OCI-LY7 (cell line): Measurements from ENCODE around the gene MYO1B. TPM values are rescaled to one million over a fixed set of nuclear protein-coding genes. Genes with fewer than 3 reads are reported as not detected.

Experiments
- BruUV-seq: library from RNA; stranded (reverse); fragments of 400-500 nt; replicated peaks from 2 replicates; lab custom pipeline; 2021; lab: Mats Ljungman, UMichigan
- CTCF ChIA-PET: fragments of 300-600 bp; sonication (Branson Sonifier 250); formaldehyde crosslinking; loops from one replicate; lab custom pipeline; 2022; ENCODE audit warnings: antibody characterized with exemption; ENCODE audit not compliant: unreplicated experiment; lab: Charles Lee
- POLR2A ChIA-PET: fragments of 300-600 bp; sonication (Branson Sonifier 250); formaldehyde crosslinking; loops from one replicate; lab custom pipeline; 2022; ENCODE audit warnings: antibody characterized with exemption; lab: Charles Lee
- DNase-seq: peaks from one replicate; pipeline ENCODE4 v3.0.0-alpha.2; 2015; ENCODE audit warnings: low spot score
- H2AFZ ChIP-seq: fragments of 200-600 bp; sonication (generic), shearing (Covaris generic); 2 replicates; pipeline ENCODE4 v1.6.1; 2014; ENCODE audit warnings: mild to moderate bottlenecking, antibody characterized with exemption, low read length, moderate library complexity
- H3K27ac ChIP-seq: fragments of 200-600 bp; sonication (generic); 2 replicates; pipeline ENCODE4 v1.5.1; 2014; ENCODE audit warnings: mixed run types, low read depth, mild to moderate bottlenecking, moderate library complexity, low read length, inconsistent platforms; ENCODE audit not compliant: poor library complexity, severe bottlenecking
- H3K36me3 ChIP-seq: fragments of 200-600 bp; sonication (generic); 2 replicates; pipeline ENCODE4 v1.6.1; 2014; ENCODE audit warnings: mild to moderate bottlenecking, antibody characterized with exemption, low read length, moderate library complexity, mixed read lengths; ENCODE audit not compliant: insufficient read depth
- H3K4me1 ChIP-seq: fragments of 200-600 bp; sonication (generic); 2 replicates; pipeline ENCODE4 v1.5.1; 2014; ENCODE audit warnings: mild to moderate bottlenecking, low read length; ENCODE audit not compliant: insufficient read depth, poor library complexity, severe bottlenecking
- H3K4me2 ChIP-seq: fragments of 200-600 bp; sonication (generic); 2 replicates; pipeline ENCODE4 v1.6.1; 2014; ENCODE audit warnings: mild to moderate bottlenecking, low read length
- H3K4me3 ChIP-seq: fragments of 200-600 bp; sonication (generic); 2 replicates; pipeline ENCODE4 v1.5.1; 2014; ENCODE audit warnings: mild to moderate bottlenecking, low read depth, low read length; ENCODE audit not compliant: poor library complexity, severe bottlenecking
- H3K79me2 ChIP-seq: fragments of 200-600 bp; sonication (generic); 2 replicates; pipeline ENCODE4 v1.6.1; 2016; ENCODE audit warnings: low read depth, mild to moderate bottlenecking, low read length, moderate library complexity, mixed read lengths; ENCODE audit not compliant: insufficient read depth
- H3K9me2 ChIP-seq: fragments of 200-600 bp; sonication (generic); 2 replicates; pipeline ENCODE4 v1.6.1; 2016; ENCODE audit warnings: mild to moderate bottlenecking, low read length, mixed read lengths; ENCODE audit not compliant: insufficient read depth
- H3K9me3 ChIP-seq: fragments of 200-600 bp; sonication (generic); 2 replicates; pipeline ENCODE4 v1.6.1; 2014; ENCODE audit warnings: mild to moderate bottlenecking, mixed run types, low read length, mixed read lengths
- H4K20me1 ChIP-seq: fragments of 200-600 bp; sonication (generic); 2 replicates; pipeline ENCODE4 v1.6.1; 2014; ENCODE audit warnings: mild to moderate bottlenecking, antibody characterized with exemption, low read length, moderate library complexity, mixed read lengths; ENCODE audit not compliant: insufficient read depth
- CTCF ChIP-seq: fragments of 200-600 bp; sonication (generic); conservative IDR thresholded peaks from 2 replicates; pipeline ENCODE4 v1.5.1; 2014; ENCODE audit warnings: mild to moderate bottlenecking, antibody characterized with exemption, low read length, moderate library complexity, mixed read lengths
- EZH2phosphoT487 ChIP-seq: fragments of 200-600 bp; sonication (generic); IDR thresholded peaks from 2 replicates; pipeline ENCODE4 v1.6.1; 2018; ENCODE audit warnings: low read depth, borderline replicate concordance, mild to moderate bottlenecking, mixed run types, antibody characterized with exemption, low read length, moderate library complexity, mixed read lengths
- intact Hi-C: fragments of 100-400 bp; cut with micrococcal nuclease; formaldehyde crosslinking; loops from one replicate; pipeline ENCODE4 v1.10.0; 2022; ENCODE audit not compliant: unreplicated experiment
- total RNA-seq, 2 experiments: library from RNA; depleted of rRNA in 1 of 2; stranded (reverse); fragments of >200 nt in 1 of 2; shearing (Covaris generic) in 1 of 2; gene quantifications; 2 replicates each; pipeline ENCODE4 v1.2.3, GENCODE V29; 2014 to 2022

MYO1B gene
- total RNA-seq, 2 experiments from 2014 or later: not detected

DNA sequence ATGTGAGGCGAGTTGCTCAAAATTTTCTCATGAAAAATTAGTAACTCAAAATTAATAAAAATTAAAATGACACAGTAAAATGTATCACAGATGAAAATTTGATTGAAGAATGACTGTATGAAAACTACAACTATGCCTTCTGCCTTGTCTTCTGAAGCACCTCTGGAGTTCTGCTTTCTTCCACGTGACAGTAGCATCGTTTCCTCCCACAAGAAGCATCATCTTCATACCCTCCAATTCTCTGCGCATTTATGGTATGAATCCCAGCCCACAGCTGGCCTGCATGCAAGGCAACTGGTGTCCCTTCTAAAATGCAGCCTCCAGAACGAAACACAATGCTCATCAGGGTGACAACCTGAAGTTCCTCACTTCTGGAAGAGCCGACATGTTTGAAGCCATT is 189.9 kb downstream of the MYO1B start:
- POLR2A ChIA-PET: no interaction called here
- Histone ChIP-seq H3K9me2 (no peaks in the 10 kb centered on the region), H3K4me1 (no peaks in the 10 kb centered on the region), H2AFZ (peak overlapping the region; percentile 39; the same call in 1 of the 2 replicates), H4K20me1 (no peaks in the 10 kb centered on the region), H3K4me2 (no peak overlapping the region), H3K36me3 (no peaks in the 10 kb centered on the region), H3K4me3 (no peak overlapping the region), H3K27ac (no peak overlapping the region), H3K79me2 (no peaks in the 10 kb centered on the region), H3K9me3 (no peaks in the 10 kb centered on the region)
- intact Hi-C loops: no loop called here
- CTCF ChIA-PET: no interaction called here
- no peak for DNase-seq
- no TSS peak for BruUV-seq
- TF ChIP-seq CTCF (no peak), EZH2phosphoT487 (no peak)

- POLR2A ChIA-PET: no interaction called here
- Histone ChIP-seq H2AFZ (0 out of 2 replicates have a peak overlapping the region, but pooled peaks have one; percentile 34), H3K79me2 (no peaks in the 10 kb centered on the region), H3K4me1 (no peaks in the 10 kb centered on the region), H3K9me2 (no peaks in the 10 kb centered on the region), H4K20me1 (no peaks in the 10 kb centered on the region), H3K9me3 (no peaks in the 10 kb centered on the region), H3K4me2 (peak overlapping the region; percentile 14; the same call in 1 of the 2 replicates), H3K4me3 (no peak overlapping the region), H3K36me3 (no peaks in the 10 kb centered on the region), H3K27ac (no peak overlapping the region)
- TF ChIP-seq EZH2phosphoT487 (no peak), CTCF (no peak)
- no peak for DNase-seq
- CTCF ChIA-PET: no interaction called here
- intact Hi-C loops: no loop called here
- no TSS peak for BruUV-seq
Measured at GRCh38 chr2:191436368-191437055, 191.3 kb downstream of the MYO1B start.

GRCh38 chr2:191439481-191439880 is 194.3 kb downstream of the MYO1B start:
- POLR2A ChIA-PET: no interaction called here
- TF ChIP-seq CTCF: no peak
- TF ChIP-seq EZH2phosphoT487: no peak
- no peak for DNase-seq
- Histone ChIP-seq H3K9me2 (no peaks in the 10 kb centered on the region), H3K9me3 (no peaks in the 10 kb centered on the region), H3K4me2 (no peak overlapping the region), H3K27ac (no peak overlapping the region), H4K20me1 (no peaks in the 10 kb centered on the region), H3K4me1 (no peaks in the 10 kb centered on the region), H2AFZ (no peak overlapping the region), H3K4me3 (no peak overlapping the region), H3K79me2 (no peaks in the 10 kb centered on the region), H3K36me3 (no peaks in the 10 kb centered on the region)
- BruUV-seq: no TSS peak
- CTCF ChIA-PET: no interaction called here
- intact Hi-C loops: no loop called here
